ENCODE measurements around the gene MYO15A.

MYO15A gene

DNA sequence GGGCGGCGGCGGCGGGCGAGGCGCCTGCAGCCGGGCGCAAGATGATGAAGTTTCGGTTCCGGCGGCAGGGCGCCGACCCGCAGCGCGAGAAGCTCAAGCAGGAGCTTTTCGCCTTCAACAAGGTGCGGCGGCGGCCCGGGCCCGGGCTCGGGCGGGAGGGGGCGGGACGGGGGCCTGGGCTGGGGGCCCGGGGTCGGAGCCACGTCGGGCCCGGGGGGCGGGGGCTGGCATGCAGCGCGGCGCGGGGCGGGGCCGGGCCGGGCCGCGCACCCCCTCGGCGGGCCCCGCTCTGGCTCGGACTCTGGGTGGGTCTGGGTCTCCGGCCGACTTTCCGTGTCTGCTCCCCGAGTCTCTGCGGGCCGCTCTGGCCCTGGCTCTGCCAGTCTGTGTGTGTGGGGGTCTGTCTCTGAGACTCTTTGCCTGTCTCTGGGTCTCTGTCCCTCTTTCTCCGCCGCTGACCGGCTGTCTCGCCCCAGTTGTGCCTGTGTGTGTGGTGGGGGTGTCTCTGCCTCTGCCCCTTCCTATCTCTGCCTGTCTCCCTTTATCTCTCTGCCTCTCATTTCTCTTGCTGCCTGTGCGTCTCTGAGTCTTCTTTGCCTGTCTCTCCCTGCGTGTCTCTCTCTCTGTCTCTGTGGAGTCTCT lies 117.2 kb downstream of the MYO15A start:
- H3K27ac Mint-ChIP-seq, result peak overlapping the region; percentile 32
- H3K9me3 Mint-ChIP-seq, result no peaks in the 10 kb centered on the region
- peaks cover 60% of the 10 kb centered on the region for H3K4me1 Mint-ChIP-seq
- H3K4me3 Mint-ChIP-seq, result peak overlapping the region; percentile 98
- TF ChIP-seq, protein P1, sequence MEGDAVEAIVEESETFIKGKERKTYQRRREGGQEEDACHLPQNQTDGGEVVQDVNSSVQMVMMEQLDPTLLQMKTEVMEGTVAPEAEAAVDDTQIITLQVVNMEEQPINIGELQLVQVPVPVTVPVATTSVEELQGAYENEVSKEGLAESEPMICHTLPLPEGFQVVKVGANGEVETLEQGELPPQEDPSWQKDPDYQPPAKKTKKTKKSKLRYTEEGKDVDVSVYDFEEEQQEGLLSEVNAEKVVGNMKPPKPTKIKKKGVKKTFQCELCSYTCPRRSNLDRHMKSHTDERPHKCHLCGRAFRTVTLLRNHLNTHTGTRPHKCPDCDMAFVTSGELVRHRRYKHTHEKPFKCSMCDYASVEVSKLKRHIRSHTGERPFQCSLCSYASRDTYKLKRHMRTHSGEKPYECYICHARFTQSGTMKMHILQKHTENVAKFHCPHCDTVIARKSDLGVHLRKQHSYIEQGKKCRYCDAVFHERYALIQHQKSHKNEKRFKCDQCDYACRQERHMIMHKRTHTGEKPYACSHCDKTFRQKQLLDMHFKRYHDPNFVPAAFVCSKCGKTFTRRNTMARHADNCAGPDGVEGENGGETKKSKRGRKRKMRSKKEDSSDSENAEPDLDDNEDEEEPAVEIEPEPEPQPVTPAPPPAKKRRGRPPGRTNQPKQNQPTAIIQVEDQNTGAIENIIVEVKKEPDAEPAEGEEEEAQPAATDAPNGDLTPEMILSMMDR (IDR thresholded peaks at IDR 0.05), result no peak
- DNase-seq, result no peak
- peaks cover 3% of the 10 kb centered on the region for H3K27me3 Mint-ChIP-seq (ENCODE audit: low read depth, poor library complexity)
- H3K36me3 Mint-ChIP-seq (ENCODE audit: low read depth), result no peaks in the 10 kb centered on the region

DNA sequence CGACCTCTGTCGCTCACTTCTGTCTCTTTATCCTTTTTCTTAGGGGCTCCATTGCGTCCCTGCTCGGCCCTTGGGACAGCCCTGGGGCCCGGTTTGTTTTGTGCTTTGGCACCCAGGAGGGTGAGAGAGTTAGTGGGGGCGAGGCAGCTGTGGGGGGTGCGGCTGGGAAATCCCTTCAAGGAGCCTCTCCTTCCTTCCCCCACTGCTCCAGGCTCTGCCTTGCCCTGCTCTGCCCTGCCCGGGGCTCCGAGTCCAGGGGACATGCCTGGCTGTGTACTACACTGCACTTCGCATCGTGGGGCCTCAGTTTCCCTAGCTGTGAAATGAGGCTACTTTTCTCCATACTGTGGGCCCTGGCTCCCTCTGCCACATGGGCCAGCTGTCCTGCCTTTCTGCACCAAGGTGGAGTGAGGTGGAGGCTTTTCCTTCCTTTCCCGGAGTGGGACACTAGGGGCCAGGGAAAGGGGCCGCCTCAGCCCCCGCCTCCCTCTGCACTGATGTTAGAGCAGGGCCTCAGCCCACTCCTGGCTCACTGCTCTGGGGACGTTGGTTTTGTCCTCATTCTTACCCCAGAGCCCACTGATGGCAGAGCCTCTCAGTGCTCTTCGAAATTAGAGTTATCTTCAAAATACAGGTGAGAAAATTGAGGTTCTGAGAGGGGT lies 117.9 kb downstream of the MYO15A start:
- peaks cover 3% of the 10 kb centered on the region for H3K27me3 Mint-ChIP-seq (ENCODE audit: low read depth, poor library complexity)
- peak overlapping the region; percentile 98 for H3K4me3 Mint-ChIP-seq
- H3K4me1 Mint-ChIP-seq, result peaks cover 66% of the 10 kb centered on the region
- H3K36me3 Mint-ChIP-seq (ENCODE audit: low read depth), result no peaks in the 10 kb centered on the region
- TF ChIP-seq, protein P1 (IDR thresholded peaks at IDR 0.05), result no peak
- DNase-seq, result peak; percentile 33
- H3K27ac Mint-ChIP-seq, result peak overlapping the region; percentile 89
- H3K9me3 Mint-ChIP-seq, result no peaks in the 10 kb centered on the region

- peak overlapping the region; percentile 67 for H3K27ac Mint-ChIP-seq
- no peaks in the 10 kb centered on the region for H3K9me3 Mint-ChIP-seq
- no peaks in the 10 kb centered on the region for H3K36me3 Mint-ChIP-seq (ENCODE audit: low read depth)
- H3K4me3 Mint-ChIP-seq, result peak overlapping the region; percentile 98
- H3K4me1 Mint-ChIP-seq, result peaks cover 74% of the 10 kb centered on the region
- H3K27me3 Mint-ChIP-seq (ENCODE audit: low read depth, poor library complexity), result peaks cover 3% of the 10 kb centered on the region
- TF ChIP-seq, protein P1 (IDR thresholded peaks at IDR 0.05), result no peak
- DNase-seq, result no peak
Measured at GRCh38 chr17:18227635-18228034, 119.1 kb downstream of the MYO15A start.

GRCh38 chr17:18228176-18228682 lies 119.7 kb downstream of the MYO15A start:
- H3K36me3 Mint-ChIP-seq (ENCODE audit: low read depth), result no peaks in the 10 kb centered on the region
- DNase-seq, result no peak
- H3K4me1 Mint-ChIP-seq, result peaks cover 74% of the 10 kb centered on the region
- peak overlapping the region; percentile 84 for H3K27ac Mint-ChIP-seq
- peak overlapping the region; percentile 26 for H3K4me3 Mint-ChIP-seq
- H3K9me3 Mint-ChIP-seq, result no peaks in the 10 kb centered on the region
- TF ChIP-seq, protein P1 (IDR thresholded peaks at IDR 0.05), result no peak
- peaks cover 3% of the 10 kb centered on the region for H3K27me3 Mint-ChIP-seq (ENCODE audit: low read depth, poor library complexity)

- Mint-ChIP-seq H3K9me3 (no peaks in the 10 kb centered on the region), H3K36me3 (ENCODE audit: low read depth) (no peaks in the 10 kb centered on the region), H3K4me3 (no peak overlapping the region), H3K27me3 (ENCODE audit: low read depth, poor library complexity) (peaks cover 3% of the 10 kb centered on the region), H3K4me1 (peaks cover 70% of the 10 kb centered on the region), H3K27ac (no peak overlapping the region)
- TF ChIP-seq, protein P1 (IDR thresholded peaks at IDR 0.05), result no peak
- peak; percentile 22 for DNase-seq
Measured at GRCh38 chr17:18229254-18229653, 120.7 kb downstream of the MYO15A start.

All from nephron progenitor cell (in vitro differentiated cells).